ENCODE measurements around the gene FOXP3. TPM values are rescaled to one million over a fixed set of nuclear protein-coding genes. Genes with fewer than 3 reads are reported as not detected.
"Not testable (repeated sequence)": the region's sequence is repeated elsewhere in the genome, so short reads cannot be mapped to it uniquely, and the experiment has no call there.

Gene FOXP3
- total and polyA plus RNA-seq, 2 experiments from 2014 or later = 0.03 TPM; not detected in 1

GRCh38 chrX:49300703-49301102 lies 36.2 kb upstream of the FOXP3 start:
- H3K36me3 ChIP-seq (replicated peaks; ENCODE audit: insufficient read depth, low read depth) = no peaks in the 10 kb centered on the region
- H3K4me3 ChIP-seq = no peak overlapping the region
- H3K27me3 ChIP-seq = no peaks in the 10 kb centered on the region
- no peak for DNase-seq (ENCODE audit: low spot score)
- no peak overlapping the region for H3K4me2 ChIP-seq
- TF ChIP-seq CTCF (IDR thresholded peaks at IDR 0.05; ENCODE audit: poor library complexity) = no peak
- no peak for TF ChIP-seq EZH2 (IDR thresholded peaks at IDR 0.05; ENCODE audit: borderline replicate concordance)
- TF ChIP-seq EZH2phosphoT487 (IDR thresholded peaks at IDR 0.05; ENCODE audit: low read depth, severe bottlenecking, unreplicated experiment) = no peak
- H2AFZ ChIP-seq = no peak overlapping the region
- 68% methylated on average over 1 of the region's 1 CpG for WGBS (ENCODE audit: low lambda C conversion rate, missing lambda C conversion rate)
- H3K9me2 ChIP-seq (replicated peaks; ENCODE audit: insufficient read depth) = no peaks in the 10 kb centered on the region
- H3K9me3 ChIP-seq (ENCODE audit: low read depth) = no peaks in the 10 kb centered on the region
- no peaks in the 10 kb centered on the region for H3K79me2 ChIP-seq
- H4K20me1 ChIP-seq (ENCODE audit: insufficient read depth, poor library complexity, severe bottlenecking) = no peaks in the 10 kb centered on the region
- no peaks in the 10 kb centered on the region for H3K4me1 ChIP-seq (ENCODE audit: insufficient read depth)
- H3K27ac ChIP-seq = no peak overlapping the region

- not testable (repeated sequence) for DNase-seq (ENCODE audit: low spot score); H3K36me3 ChIP-seq (replicated peaks; ENCODE audit: insufficient read depth, low read depth); H3K4me3 ChIP-seq; H3K4me2 ChIP-seq; H3K4me1 ChIP-seq (ENCODE audit: insufficient read depth); H3K27me3 ChIP-seq; H3K9me3 ChIP-seq (ENCODE audit: low read depth); H3K27ac ChIP-seq; H4K20me1 ChIP-seq (ENCODE audit: insufficient read depth, poor library complexity, severe bottlenecking); H3K79me2 ChIP-seq; H3K9me2 ChIP-seq (replicated peaks; ENCODE audit: insufficient read depth); H2AFZ ChIP-seq
- WGBS (ENCODE audit: low lambda C conversion rate, missing lambda C conversion rate) = 89% methylated on average over 5 of the region's 5 CpGs
Measured at GRCh38 chrX:49299293-49299692, 34.8 kb upstream of the FOXP3 start.

- Histone ChIP-seq H3K9me3 (ENCODE audit: low read depth) (no peaks in the 10 kb centered on the region), H3K4me2 (no peak overlapping the region), H3K36me3 (replicated peaks; ENCODE audit: insufficient read depth, low read depth) (no peaks in the 10 kb centered on the region), H3K4me3 (no peak overlapping the region), H4K20me1 (ENCODE audit: insufficient read depth, poor library complexity, severe bottlenecking) (no peaks in the 10 kb centered on the region), H3K27ac (no peak overlapping the region), H3K27me3 (no peaks in the 10 kb centered on the region), H3K4me1 (ENCODE audit: insufficient read depth) (no peaks in the 10 kb centered on the region), H2AFZ (no peak overlapping the region), H3K79me2 (no peaks in the 10 kb centered on the region), H3K9me2 (replicated peaks; ENCODE audit: insufficient read depth) (no peaks in the 10 kb centered on the region)
- no peak for TF ChIP-seq EZH2phosphoT487 (IDR thresholded peaks at IDR 0.05; ENCODE audit: low read depth, severe bottlenecking, unreplicated experiment)
- no peak for TF ChIP-seq EZH2 (IDR thresholded peaks at IDR 0.05; ENCODE audit: borderline replicate concordance)
- no peak for TF ChIP-seq CTCF (IDR thresholded peaks at IDR 0.05; ENCODE audit: poor library complexity)
- WGBS (ENCODE audit: low lambda C conversion rate, missing lambda C conversion rate) = 86% methylated on average over 17 of the region's 17 CpGs
- DNase-seq (ENCODE audit: low spot score) = no peak
Measured at GRCh38 chrX:49292400-49293362, 28.2 kb upstream of the FOXP3 start.

GRCh38 chrX:49291615-49292337 lies 27.3 kb upstream of the FOXP3 start:
- Histone ChIP-seq H3K4me3 (no peak overlapping the region), H3K79me2 (no peaks in the 10 kb centered on the region), H3K4me2 (no peak overlapping the region), H3K9me3 (ENCODE audit: low read depth) (no peaks in the 10 kb centered on the region), H3K27ac (no peak overlapping the region), H3K4me1 (ENCODE audit: insufficient read depth) (no peaks in the 10 kb centered on the region), H4K20me1 (ENCODE audit: insufficient read depth, poor library complexity, severe bottlenecking) (no peaks in the 10 kb centered on the region), H3K36me3 (replicated peaks; ENCODE audit: insufficient read depth, low read depth) (no peaks in the 10 kb centered on the region), H2AFZ (no peak overlapping the region), H3K9me2 (replicated peaks; ENCODE audit: insufficient read depth) (no peaks in the 10 kb centered on the region), H3K27me3 (no peaks in the 10 kb centered on the region)
- WGBS (ENCODE audit: low lambda C conversion rate, missing lambda C conversion rate) = 47% methylated on average over 11 of the region's 11 CpGs
- DNase-seq (ENCODE audit: low spot score) = peak; percentile 65
- TF ChIP-seq EZH2 (IDR thresholded peaks at IDR 0.05; ENCODE audit: borderline replicate concordance) = no peak
- no peak for TF ChIP-seq EZH2phosphoT487 (IDR thresholded peaks at IDR 0.05; ENCODE audit: low read depth, severe bottlenecking, unreplicated experiment)
- peak; percentile 44 for TF ChIP-seq CTCF (IDR thresholded peaks at IDR 0.05; ENCODE audit: poor library complexity)

All from hepatocyte (in vitro differentiated cells).